LNCAP (cell line): ENCODE data around the gene LEFTY2.

Source experiments
- TF ChIP-seq, protein P1 (sequence below): fragments of 450-650 bp; IDR thresholded peaks from 2 replicates; pipeline ENCODE4 v1.5.1; 2017; ENCODE audit warnings: mild to moderate bottlenecking

LEFTY2 gene

DNA sequence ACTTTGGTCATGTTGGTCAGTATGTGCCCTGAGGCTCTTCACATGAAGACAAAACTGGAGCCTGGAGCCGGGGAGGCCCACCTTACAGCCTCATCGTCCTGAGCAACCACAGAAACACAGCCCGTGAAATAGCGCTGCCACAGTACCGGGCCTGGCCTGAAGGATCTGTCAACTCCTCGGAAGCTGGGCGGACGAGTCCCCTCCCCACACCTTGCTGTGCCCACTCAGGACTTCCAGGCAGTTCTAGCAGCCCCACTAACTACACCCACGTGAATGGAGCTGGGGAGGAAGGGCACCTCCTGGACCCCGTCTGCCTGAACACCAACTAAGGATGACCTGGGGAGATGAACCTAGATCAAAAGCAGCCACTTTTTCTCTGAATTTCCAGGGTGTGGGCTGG lies 33.4 kb upstream of the LEFTY2 start:
- TF ChIP-seq, protein P1, sequence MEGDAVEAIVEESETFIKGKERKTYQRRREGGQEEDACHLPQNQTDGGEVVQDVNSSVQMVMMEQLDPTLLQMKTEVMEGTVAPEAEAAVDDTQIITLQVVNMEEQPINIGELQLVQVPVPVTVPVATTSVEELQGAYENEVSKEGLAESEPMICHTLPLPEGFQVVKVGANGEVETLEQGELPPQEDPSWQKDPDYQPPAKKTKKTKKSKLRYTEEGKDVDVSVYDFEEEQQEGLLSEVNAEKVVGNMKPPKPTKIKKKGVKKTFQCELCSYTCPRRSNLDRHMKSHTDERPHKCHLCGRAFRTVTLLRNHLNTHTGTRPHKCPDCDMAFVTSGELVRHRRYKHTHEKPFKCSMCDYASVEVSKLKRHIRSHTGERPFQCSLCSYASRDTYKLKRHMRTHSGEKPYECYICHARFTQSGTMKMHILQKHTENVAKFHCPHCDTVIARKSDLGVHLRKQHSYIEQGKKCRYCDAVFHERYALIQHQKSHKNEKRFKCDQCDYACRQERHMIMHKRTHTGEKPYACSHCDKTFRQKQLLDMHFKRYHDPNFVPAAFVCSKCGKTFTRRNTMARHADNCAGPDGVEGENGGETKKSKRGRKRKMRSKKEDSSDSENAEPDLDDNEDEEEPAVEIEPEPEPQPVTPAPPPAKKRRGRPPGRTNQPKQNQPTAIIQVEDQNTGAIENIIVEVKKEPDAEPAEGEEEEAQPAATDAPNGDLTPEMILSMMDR: no peak

DNA sequence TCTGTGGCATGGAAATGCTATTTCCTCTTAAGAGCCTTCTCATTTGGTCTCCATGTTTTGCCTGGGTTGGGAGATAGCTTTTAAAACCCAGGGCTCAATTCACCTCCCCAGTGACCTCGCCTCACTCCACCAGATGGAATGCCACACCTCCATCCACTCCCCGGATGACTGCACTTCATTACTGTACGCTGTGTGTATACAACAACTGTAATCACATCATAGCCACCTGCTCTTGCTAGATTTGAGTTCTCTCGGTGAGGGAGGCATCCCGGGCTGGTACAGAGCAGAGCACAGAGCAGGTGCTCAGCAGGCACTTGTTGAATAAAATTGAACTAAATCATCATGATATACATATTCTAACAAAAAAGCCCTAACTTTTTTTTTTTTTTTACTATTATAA lies 32.1 kb upstream of the LEFTY2 start:
- TF ChIP-seq, protein P1: no peak

DNA sequence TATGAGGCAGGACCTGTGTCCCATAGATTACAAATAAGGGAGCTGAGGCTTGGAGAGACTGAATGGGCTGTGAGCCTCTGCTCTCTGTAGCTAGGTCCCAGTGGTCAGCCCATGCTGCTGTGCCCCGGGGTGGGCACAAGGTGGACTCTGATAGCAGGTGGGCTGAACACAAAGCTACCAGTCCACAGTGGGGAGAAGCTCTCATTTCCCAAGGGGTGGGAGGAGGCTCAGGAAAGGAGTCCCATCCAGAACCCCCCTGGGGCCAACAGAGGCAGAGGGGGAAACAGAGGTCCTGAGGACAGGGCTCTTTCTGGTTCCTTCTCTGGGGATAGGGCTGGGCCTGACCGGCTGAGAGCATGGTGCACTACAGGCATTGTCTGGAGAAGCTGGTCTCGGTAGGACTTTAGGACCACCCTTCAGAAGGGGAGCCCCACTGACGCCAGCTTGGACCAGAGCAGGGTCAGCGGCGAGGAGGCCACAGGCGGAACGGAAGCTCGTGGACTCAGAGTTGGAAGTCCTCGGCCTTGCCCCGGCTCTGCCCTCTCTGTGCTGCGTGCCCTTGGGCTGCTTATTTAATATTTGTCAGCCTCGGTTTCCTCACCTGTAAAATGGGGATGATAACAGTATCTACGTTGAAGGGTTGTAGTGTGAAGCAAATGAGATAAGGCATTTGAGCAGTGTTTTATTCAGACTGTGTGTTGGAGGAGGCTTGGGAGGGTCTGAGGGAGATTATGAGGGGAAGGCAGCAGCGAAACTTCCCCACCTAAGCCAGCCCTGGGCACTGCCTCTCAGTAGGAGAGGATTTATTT lies 31.5 kb upstream of the LEFTY2 start:
- TF ChIP-seq, protein P1: no peak

DNA sequence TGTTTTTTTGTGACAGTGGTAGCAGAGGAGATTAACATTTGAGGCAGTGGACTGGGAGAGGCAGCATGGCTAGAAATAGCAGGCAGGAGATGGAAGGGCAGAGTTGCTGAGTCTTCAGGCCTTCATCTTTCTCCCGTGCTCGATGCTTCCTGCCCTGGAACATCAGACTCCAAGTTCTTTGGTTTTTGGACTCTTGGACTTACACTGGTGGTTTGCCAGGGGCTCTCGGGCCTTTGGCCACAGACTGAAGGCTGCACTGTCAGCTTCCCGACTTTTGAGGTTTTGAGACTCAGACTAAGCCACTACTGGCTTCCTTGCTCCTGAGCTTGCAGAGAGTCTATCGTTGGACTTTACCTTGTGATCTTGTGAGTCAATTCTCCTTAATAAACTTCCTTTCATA lies 24.2 kb upstream of the LEFTY2 start:
- TF ChIP-seq, protein P1: no peak

DNA sequence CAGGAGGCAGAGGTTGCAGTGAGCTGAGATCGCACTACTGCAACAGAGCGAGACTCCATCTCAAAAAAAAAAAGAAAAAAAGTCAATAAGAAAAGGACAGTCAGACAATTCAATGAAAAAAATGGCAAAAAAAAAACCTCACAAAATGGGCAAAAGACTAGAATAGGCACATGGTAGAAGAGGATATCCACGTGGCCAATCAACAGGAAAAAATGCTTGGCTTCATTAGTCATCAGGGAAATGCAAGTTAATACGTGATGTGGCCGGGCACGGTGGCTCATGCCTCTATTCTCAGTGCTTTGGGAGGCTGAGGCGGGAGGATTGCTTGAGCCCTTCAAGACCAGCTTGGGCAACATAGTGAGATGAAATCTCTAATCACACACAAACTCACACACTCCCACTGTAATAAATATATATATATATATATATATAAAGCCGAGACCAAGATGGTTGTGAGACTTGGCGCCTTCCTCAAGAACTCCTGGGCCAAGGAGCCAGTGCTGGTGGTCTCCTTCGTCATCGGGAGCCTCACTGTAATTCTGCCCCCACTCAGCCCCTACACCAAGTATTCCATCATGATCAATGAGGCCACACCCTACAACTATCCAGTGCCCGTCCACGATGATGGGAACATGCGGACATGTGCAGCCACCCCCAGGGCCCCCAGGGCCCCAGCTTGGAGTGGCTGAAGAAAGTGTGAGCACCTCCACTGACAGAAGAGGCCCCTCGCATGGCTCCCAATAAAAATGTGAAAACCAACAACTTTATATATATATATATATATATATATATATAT lies 22.9 kb upstream of the LEFTY2 start:
- TF ChIP-seq, protein P1: no peak

DNA sequence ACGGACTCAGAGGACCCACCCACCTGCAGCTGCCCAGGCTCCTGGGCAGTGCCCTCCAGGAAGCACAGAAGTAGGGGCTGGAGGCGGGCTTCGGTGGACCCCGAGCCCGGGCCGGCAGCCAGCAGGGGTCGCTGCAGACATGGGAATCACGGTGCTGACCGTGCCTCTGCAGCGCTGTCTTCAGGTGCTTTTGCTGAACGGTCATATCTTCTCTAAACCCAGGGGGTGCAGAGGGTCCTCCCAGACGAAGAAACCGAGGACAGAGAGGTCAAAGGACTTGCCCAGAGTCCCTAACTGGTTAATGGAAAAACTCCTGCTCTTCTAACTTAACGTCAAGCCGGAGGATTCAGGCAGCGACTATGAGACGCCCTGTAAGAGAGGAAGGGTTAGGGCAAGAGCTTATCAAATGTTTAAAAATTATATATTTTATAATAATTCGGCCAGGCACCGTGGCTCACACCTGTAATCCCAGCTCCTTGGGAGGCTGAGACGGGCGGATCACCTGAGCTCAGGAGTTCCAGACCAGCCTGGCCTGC lies 21.5 kb upstream of the LEFTY2 start:
- TF ChIP-seq, protein P1: peak; percentile 67

DNA sequence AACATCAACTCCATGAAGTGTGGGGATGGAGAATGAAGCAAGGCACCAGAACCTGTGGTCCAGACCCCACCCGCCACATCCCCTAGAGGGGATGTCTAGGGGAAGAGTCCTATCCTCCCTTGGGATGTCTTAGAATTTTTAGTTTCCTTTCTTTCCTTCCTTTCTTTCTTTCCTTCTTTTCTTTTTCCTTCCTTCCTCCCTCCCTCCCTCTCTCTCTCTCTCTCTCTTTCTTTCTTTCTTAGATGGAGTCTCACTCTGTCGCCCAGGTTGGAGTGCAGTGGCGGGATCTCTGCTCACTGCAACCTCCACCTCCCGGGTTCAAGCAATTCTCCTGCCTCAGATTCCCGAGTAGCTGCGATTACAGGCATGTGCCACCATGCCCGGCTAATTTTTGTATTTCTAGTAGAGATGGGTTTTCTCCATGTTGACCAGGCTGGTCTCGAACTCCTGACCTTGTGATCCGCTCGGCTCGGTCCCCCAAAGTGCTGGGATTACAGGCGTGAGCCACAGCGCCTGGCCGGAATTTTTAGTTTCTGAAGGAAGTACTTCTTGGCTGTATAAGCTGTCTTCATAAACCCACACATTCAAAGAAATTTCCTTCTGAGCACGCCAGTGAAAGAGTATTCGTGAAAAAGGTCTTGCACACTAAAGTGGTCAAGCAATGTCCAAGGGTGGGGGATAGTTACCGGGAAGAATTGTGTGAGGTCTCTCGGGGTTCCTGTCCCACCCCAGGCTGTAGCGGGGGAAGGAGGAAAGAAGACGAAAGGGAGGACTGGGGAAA lies 20.8 kb upstream of the LEFTY2 start:
- TF ChIP-seq, protein P1: no peak
